Adrenal gland (tissue), 5 donors: ENCODE results near the gene GIMAP7.

Source experiments
- CTCF ChIP-seq, 6 experiments: fragments of 450-650 bp in 4 of 6; fragments of 200-600 bp in 2 of 6; sonication (generic) in 1 of 6; IDR thresholded peaks; 1 replicate in 5 of 6; 2 replicates in 1 of 6; pipeline versions ENCODE4 v1.5.1 to v1.8.0; 2016 to 2021; ENCODE audit warnings: antibody characterized with exemption in 6 of 6, mild to moderate bottlenecking in 2 of 6, moderate library complexity in 1 of 6
- POLR2A ChIP-seq, 2 donors: fragments of 450-650 bp; IDR thresholded peaks; one replicate each; pipeline ENCODE4 v1.6.1; 2017; ENCODE audit warnings: antibody characterized with exemption in 2 of 2, mild to moderate bottlenecking in 2 of 2, moderate library complexity in 1 of 2
- donor health status: DM: no; HTN: no; CAD: no.

- TF ChIP-seq CTCF (IDR thresholded peaks at IDR 0.05) (no peak), POLR2A (IDR thresholded peaks at IDR 0.05) (no peak)
Observed at GRCh38 chr7:150503155-150503554, 11.5 kb upstream of the GIMAP7 start.
